H1 (cell line): ENCODE measurements around the gene CPNE8.

ENCODE experiments used
- BRCA1 ChIP-seq: IDR thresholded peaks from 2 replicates; pipeline ENCODE4 v1.6.1; 2012; ENCODE audit warnings: low read depth, low read length, improper control_type of control experiment
- CEBPB ChIP-seq: IDR thresholded peaks from 2 replicates; pipeline ENCODE4 v1.6.1; 2012; ENCODE audit warnings: low read depth, low read length
- CHD7 ChIP-seq: fragments of 300-600 bp; sonication (generic); IDR thresholded peaks from 2 replicates; pipeline ENCODE4 v1.7.1; 2012; ENCODE audit warnings: low read length, moderate library complexity, mild to moderate bottlenecking, inconsistent platforms; ENCODE audit not compliant: insufficient replicate concordance
- CTCF ChIP-seq, 3 experiments: IDR thresholded peaks; 1 replicate in 2 of 3; 2 replicates in 1 of 3; pipeline versions ENCODE4 v1.5.1 to v1.6.1; 2011; ENCODE audit warnings: low read length in 3 of 3, mild to moderate bottlenecking in 3 of 3, inconsistent platforms in 2 of 3, low read depth in 1 of 3, moderate library complexity in 1 of 3; ENCODE audit not compliant: insufficient read depth in 1 of 3; ENCODE audit errors: control extremely low read depth in 1 of 3
- FOSL1 ChIP-seq: IDR thresholded peaks from 2 replicates; pipeline ENCODE4 v1.6.1; 2011; ENCODE audit warnings: mild to moderate bottlenecking, low read depth, low read length, moderate library complexity; ENCODE audit not compliant: insufficient read depth
- JUND ChIP-seq: IDR thresholded peaks from 2 replicates; pipeline ENCODE4 v1.6.1; 2011; ENCODE audit warnings: mild to moderate bottlenecking, improper control_type of control experiment, low read length
- POLR2A ChIP-seq, 2 experiments: IDR thresholded peaks; 1 replicate in 1 of 2; 2 replicates in 1 of 2; pipeline ENCODE4 v1.6.1; 2011; ENCODE audit warnings: low read depth in 2 of 2, low read length in 2 of 2, mild to moderate bottlenecking in 2 of 2; ENCODE audit errors: control extremely low read depth in 1 of 2
- SP2 ChIP-seq: IDR thresholded peaks from 2 replicates; pipeline ENCODE4 v1.6.1; 2012; ENCODE audit warnings: mild to moderate bottlenecking, low read length, inconsistent platforms
- TAF1 ChIP-seq: IDR thresholded peaks from 2 replicates; pipeline ENCODE4 v1.6.1; 2011; ENCODE audit warnings: mild to moderate bottlenecking, low read depth, low read length
- TAF7 ChIP-seq: optimal IDR thresholded peaks from 2 replicates; pipeline ENCODE3; 2011; ENCODE audit warnings: low read depth, mild to moderate bottlenecking, inconsistent platforms, low read length, moderate library complexity, borderline replicate concordance
- YY1 ChIP-seq: IDR thresholded peaks from 2 replicates; pipeline ENCODE4 v1.6.1; 2011; ENCODE audit warnings: low read depth, mild to moderate bottlenecking, low read length
- TF ChIP-seq, protein P1 (sequence below): IDR thresholded peaks from 2 replicates; pipeline ENCODE4 v1.6.1; 2012; ENCODE audit warnings: low read length, inconsistent platforms
- TF ChIP-seq, protein P2 (sequence below): IDR thresholded peaks from 2 replicates; pipeline ENCODE4 v1.6.1; 2012; ENCODE audit warnings: inconsistent platforms

- no peak for TF ChIP-seq CEBPB
- TF ChIP-seq TAF1 = no peak
- TF ChIP-seq, protein P1, sequence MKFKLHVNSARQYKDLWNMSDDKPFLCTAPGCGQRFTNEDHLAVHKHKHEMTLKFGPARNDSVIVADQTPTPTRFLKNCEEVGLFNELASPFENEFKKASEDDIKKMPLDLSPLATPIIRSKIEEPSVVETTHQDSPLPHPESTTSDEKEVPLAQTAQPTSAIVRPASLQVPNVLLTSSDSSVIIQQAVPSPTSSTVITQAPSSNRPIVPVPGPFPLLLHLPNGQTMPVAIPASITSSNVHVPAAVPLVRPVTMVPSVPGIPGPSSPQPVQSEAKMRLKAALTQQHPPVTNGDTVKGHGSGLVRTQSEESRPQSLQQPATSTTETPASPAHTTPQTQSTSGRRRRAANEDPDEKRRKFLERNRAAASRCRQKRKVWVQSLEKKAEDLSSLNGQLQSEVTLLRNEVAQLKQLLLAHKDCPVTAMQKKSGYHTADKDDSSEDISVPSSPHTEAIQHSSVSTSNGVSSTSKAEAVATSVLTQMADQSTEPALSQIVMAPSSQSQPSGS = no peak
- no peak for TF ChIP-seq BRCA1
- no peak for TF ChIP-seq CHD7
- no peak for TF ChIP-seq CTCF (IDR thresholded peaks at IDR 0.05; ENCODE audit: control extremely low read depth in 1 of 3, insufficient read depth in 1 of 3, low read depth in 1 of 3, low read length in 3 of 3)
- no peak for TF ChIP-seq TAF7
- TF ChIP-seq JUND = no peak
- TF ChIP-seq FOSL1 = no peak
- no peak for TF ChIP-seq POLR2A (IDR thresholded peaks at IDR 0.05; ENCODE audit: control extremely low read depth in 1 of 2, low read depth in 2 of 2, low read length in 2 of 2)
- TF ChIP-seq, protein P2, sequence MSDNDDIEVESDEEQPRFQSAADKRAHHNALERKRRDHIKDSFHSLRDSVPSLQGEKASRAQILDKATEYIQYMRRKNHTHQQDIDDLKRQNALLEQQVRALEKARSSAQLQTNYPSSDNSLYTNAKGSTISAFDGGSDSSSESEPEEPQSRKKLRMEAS = no peak
- TF ChIP-seq SP2 = no peak
- no peak for TF ChIP-seq YY1
Observed at GRCh38 chr12:38721611-38722252, 183.7 kb downstream of the CPNE8 start.
